Ishikawa (cell line): Measurements from ENCODE around the gene SHPK.

ENCODE experiments used
- CREB1 ChIP-seq: IDR thresholded peaks from 2 replicates; pipeline ENCODE4 v1.6.1; 2012; ENCODE audit warnings: low read depth
- EGR1 ChIP-seq: IDR thresholded peaks from 2 replicates; pipeline ENCODE4 v1.6.1; 2012
- EP300 ChIP-seq: IDR thresholded peaks from 2 replicates; pipeline ENCODE4 v1.6.1; 2012; ENCODE audit warnings: borderline replicate concordance
- FOXM1 ChIP-seq: IDR thresholded peaks from 2 replicates; pipeline ENCODE4 v1.6.1; 2012; ENCODE audit warnings: low read depth, borderline replicate concordance
- TF ChIP-seq, protein P1 (sequence below): IDR thresholded peaks from 2 replicates; pipeline ENCODE4 v1.6.1; 2012; ENCODE audit warnings: low read depth, mild to moderate bottlenecking

DNA sequence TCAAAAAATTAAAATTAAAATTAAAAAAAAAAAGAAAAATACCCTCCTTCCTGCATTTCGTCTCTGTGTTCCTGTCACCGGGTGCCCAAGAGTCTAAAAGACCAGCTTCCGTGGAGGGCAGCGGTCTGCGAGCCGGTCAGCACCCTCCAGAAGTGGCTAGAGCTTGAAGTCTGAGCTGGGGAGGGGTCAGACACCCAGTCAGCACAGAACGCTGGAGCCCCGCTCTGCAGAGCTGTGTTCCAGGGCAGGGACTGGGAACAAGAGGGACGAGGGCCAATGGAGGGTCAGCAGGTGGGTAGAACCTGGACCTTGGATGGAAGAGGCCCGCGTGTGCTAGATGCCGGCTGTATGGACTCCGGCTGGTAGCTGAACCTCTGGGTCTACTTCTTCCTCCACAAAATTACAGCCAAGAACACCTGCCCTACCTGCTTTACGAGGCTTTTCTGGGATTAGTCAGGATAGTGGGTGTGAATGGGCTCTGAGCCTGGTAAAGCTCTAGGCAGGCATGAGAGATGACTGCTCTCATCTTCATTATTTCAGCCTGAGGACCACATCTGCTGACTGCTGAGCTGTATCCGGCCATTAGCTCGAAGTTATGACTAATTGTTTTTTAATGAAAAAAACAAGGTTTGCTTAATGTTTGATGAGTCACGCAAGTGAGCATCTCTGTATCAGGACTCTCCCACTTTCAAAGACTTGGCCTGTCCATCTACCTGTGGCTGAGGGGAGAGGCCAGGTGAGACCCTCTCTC lies 32.8 kb downstream of the SHPK start:
- TF ChIP-seq FOXM1 (no peak), EGR1 (no peak), CREB1 (no peak), EP300 (no peak)
- TF ChIP-seq, protein P1, sequence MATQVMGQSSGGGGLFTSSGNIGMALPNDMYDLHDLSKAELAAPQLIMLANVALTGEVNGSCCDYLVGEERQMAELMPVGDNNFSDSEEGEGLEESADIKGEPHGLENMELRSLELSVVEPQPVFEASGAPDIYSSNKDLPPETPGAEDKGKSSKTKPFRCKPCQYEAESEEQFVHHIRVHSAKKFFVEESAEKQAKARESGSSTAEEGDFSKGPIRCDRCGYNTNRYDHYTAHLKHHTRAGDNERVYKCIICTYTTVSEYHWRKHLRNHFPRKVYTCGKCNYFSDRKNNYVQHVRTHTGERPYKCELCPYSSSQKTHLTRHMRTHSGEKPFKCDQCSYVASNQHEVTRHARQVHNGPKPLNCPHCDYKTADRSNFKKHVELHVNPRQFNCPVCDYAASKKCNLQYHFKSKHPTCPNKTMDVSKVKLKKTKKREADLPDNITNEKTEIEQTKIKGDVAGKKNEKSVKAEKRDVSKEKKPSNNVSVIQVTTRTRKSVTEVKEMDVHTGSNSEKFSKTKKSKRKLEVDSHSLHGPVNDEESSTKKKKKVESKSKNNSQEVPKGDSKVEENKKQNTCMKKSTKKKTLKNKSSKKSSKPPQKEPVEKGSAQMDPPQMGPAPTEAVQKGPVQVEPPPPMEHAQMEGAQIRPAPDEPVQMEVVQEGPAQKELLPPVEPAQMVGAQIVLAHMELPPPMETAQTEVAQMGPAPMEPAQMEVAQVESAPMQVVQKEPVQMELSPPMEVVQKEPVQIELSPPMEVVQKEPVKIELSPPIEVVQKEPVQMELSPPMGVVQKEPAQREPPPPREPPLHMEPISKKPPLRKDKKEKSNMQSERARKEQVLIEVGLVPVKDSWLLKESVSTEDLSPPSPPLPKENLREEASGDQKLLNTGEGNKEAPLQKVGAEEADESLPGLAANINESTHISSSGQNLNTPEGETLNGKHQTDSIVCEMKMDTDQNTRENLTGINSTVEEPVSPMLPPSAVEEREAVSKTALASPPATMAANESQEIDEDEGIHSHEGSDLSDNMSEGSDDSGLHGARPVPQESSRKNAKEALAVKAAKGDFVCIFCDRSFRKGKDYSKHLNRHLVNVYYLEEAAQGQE: no peak
